ENCODE measurements around the gene SLC47A2.

Gene SLC47A2

DNA sequence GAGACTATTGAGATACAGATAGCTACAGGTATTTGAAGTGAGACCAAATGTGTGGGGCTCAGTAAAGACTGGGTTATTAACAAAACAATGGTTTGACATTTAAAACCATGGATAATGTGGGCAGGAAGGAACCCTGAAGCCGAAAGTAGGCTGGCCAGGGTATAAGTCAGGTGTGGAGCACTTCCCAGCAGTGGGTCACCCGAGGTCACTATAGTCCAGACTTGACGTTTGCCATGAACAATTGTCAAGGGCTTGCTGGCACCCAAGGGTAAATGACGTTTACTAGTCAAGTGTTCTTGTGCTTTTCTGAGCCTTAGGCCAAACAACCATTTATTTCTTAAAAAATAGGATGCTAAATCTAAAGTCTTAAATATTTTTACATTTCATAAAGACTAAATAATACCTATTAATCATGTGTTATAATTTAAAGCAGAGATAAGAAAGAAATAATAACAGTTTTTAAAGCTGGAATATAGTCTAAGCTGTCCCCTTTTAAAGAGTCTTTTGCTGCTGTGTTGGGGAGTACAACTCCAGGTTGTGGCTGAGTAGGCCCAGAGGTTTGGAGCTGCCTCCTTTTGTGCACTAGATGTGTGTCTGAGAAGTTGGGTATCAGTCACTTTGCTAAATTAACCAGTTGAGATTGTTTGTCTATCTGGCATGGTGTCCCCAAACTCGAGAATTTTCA is 52.1 kb downstream of the SLC47A2 start:
- DNase-seq, result no peak

DNA sequence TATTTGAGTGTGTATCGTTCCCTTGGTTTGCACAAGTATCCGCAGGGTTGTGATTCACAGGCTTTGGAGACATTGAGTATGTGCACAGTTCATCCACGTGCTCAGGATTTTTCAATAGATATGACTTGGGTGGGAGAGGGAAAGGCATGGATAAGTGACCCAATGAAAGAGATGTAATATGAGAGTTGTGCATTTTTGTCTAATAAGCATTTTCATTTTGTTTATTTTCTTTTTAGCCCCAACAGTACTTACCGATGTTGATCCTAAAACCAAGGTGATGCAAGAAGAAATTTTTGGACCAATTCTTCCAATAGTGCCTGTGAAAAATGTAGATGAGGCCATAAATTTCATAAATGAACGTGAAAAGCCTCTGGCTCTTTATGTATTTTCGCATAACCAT is 53.3 kb downstream of the SLC47A2 start:
- DNase-seq, result no peak

DNA sequence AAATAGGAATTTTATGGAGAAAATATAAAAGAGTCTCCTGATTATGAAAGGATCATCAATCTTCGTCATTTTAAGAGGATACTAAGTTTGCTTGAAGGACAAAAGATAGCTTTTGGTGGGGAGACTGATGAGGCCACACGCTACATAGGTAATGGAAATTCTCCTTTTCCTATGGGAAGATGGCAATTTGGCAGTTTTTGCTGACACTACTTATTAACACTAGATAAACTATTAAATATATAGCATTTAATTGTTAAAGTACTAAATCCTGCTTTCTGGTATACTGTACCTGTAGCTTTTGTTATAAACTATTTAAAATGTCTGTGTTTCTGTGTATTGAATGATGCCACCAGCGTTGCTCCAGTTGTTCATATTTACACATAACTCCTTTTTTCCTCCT is 55.3 kb downstream of the SLC47A2 start:
- DNase-seq, result no peak

DNA sequence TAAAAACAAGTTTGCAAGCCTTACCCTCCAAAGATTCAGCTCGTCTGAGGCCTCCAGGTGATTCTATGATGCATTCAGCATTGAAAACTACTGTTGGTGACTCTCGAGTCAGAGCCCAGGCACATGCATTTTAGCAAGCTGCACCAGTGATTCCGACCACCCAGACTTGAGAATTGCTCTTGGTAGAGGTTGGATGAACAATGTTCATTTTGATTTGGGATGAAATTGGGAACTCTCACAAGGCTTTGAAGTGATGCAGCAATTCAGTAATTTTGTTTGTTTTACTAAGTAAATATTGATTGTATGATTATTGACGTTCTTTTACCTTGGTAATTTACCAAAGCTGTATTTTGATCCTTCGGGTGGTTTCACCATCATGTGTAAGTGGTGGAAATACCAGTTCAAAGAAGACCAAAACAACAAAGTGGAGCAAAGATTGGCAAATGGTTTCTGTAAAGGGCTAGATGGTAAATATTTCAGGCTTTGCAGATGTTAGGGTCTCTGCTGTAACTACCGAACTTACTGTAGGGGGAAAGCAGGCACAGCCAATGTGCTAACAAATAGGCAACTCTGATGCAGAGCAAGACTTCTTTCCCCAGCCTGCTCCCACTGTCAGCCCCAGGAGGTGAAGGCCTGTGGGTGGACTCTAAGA is 56.0 kb downstream of the SLC47A2 start:
- no peak for DNase-seq

DNA sequence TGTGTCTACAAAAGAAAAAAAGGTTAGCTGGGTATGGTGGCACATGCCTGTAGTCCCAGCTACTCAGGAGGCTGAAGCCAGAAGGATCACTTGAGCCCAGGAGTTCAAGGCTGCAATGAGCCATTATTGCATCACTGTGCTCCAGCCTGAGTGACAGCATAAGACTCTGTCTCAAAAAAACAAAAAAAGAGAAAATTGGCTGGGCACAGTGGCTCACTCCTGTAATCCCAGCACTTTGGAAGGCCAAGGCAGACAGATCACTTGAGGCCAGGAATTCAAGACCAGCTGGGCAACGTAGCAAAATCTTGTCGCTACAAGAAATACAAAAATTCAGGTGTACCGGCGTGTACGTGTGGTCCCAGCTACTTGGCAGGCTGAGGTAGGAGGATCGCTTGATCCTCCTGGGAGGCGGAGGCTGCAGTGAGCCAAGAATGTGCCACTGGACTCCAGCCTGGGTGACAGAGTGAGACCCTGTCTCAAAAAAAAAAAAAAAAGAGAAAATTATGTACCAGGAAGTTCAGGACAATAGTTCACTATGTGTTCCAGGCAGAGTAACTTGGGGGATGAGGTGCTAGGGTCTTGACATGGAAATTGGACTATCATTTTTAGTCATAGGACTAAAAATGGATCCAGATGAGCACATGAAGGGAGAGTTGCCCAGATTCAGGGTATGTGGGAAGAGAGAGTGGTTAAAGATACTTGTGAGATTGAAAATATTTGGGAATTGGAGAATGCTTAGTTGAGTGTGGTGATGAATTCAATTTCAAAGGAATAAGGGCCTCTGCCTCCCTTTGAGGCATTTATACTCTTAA is 56.8 kb downstream of the SLC47A2 start:
- no peak for DNase-seq

DNA sequence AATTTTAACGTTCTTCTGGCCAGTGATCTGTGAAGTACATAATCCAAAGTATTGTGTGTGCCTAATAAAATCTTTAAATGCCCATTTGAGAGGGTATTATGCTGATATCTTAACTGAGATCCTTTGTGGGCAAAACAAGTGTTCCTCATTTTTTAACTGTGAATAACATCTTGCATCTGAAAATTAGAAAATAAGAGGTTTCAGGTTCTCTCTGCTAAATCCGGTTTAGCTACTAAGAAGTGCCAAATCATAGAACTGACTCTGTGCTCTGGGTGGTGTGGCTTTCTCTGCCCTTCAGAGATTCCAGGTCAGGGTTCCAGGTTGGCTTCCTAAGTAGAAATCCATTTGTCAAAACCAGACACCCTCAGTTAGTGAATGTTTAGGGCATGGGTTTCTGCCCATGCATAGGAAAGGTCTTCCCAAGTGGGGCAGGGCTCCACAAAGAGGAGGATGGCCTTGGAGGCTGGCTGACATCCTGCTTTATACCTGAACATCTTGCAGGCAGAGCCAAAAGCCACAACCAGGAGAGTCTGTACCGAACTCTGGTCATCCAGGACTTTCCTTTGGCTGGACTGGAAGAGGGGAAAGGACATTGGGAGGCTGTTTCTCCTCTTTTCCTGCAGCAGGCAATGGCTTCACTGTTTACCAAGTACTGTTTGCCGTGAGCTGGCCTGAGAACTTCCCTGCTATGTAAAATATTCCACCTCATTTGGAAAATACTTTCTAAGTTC is 59.4 kb downstream of the SLC47A2 start:
- no peak for DNase-seq

DNA sequence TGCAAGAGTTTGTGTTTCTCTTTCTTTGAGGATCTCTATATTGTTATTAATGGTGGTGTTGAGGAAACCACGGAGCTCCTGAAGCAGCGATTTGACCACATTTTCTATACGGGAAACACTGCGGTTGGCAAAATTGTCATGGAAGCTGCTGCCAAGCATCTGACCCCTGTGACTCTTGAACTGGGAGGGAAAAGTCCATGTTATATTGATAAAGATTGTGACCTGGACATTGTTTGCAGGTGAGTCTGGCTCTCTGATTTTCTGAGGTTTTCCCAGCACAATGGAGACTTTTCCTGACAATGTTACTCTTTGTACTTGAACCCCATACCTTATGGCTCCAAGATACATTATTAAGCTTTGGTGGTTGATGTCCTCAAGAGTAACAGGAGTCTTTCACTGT is 60.0 kb downstream of the SLC47A2 start:
- DNase-seq, result no peak

DNA sequence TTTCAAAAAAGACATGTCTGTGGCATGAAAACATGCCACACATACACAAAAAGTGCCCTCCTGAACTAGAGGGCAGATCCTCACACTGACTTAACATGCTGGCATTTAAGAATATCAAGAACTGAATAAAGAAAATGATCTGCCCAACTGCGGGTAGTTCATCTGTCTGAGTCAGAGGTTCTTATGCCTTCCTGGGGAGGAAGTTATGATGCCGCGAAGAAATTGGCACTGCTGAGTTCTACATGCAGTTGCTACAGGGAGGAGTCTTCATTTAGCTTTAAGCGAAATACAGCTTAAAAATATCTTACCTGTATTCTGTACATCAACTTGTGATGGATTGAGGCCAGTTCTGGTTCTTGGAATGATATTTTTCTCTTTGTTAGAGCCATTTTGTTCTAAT is 61.5 kb downstream of the SLC47A2 start:
- DNase-seq, result no peak

DNA sequence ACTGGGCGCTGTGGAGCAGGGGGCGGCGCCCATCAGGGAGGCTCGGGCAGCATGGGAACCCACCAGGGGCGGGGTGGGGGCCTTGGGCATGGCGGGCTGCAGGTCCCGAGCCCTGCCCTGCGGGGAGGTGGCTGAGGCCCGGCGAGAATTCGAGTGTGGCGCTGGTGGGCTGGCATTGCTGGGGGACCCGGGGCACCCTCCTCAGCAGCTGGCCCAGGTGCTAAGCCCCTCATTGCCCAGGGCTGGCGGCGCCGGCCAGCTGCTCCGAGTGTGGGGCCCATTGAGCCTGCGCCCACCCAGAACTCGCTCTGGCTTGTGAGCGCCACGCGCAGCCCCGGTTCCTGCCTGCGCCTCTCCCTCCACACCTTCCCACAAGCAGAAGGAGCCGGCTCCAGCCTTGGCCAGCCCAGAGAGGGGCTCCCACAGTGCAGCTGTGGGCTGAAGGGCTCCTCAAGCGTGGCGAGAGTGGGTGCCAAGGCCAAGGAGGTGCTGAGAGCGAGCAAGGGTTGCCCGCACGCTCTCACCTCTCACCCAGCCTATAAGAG is 62.0 kb downstream of the SLC47A2 start:
- DNase-seq, result no peak

DNA sequence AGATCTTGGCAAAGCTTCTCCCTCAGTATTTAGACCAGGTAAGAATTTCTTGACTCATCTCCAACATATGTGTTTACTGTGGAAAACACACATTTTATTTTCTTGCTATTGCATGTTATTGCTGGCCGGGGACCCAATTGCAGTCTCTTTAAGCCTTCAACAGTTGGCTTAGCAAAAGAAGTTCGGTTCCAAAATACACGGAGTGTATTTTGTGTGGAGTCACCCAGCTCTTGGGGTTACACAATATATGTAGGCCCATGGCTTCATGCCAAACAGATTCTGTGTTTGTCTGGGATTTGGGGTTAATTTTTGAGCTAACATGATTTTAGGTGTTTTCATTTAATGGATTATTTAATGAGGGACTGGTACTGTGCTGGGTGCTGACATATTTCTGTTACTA is 63.8 kb downstream of the SLC47A2 start:
- DNase-seq, result no peak

DNA sequence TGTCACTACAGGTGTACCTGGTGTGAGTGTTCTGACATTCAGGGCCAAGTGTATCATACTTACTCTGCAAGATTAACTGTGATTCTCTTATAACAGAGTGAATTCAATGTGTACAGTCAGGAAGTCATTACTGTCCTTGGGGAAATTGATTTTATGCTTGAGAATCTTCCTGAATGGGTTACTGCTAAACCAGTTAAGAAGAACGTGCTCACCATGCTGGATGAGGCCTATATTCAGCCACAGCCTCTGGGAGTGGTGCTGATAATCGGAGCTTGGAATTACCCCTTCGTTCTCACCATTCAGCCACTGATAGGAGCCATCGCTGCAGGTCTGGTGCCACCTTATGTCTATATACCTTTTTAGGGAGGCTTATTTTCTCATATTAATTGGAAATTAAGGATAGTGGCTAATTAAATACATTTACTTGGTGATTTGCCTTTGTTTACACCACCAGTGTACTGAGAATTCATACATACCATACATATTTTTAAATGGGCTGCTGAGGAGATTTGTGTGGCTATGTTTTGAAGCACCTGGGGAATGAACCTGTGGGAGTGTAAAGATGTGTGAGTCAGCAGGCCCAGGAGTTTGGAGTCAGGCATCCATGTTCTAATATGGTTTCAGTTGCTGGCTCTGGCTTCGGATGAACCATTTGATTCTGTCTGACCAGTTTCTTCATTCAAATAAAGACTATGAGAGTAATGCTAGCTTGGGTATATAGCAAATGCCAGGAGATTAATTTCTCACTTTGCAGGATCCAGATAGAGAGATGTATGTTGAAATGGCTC is 64.7 kb downstream of the SLC47A2 start:
- DNase-seq, result no peak

DNA sequence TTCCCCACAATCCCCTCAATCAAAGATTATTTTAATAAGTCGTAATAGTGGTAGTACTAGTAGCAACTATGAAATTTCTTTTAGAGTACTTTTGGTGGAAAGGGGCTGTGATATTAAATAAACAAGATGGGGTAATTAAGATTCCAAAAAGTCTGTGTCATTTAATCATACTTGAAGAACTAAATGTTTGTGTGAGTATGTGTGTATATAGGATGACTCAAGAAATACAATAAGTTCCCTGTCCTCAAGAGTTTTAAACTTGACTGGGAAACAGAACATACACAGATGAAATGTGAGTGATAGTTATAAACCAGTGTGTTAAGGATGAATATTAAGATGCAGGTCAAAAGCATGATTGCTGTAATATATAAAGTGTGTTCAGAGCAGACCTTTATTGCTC is 65.6 kb downstream of the SLC47A2 start:
- DNase-seq, result no peak

DNA sequence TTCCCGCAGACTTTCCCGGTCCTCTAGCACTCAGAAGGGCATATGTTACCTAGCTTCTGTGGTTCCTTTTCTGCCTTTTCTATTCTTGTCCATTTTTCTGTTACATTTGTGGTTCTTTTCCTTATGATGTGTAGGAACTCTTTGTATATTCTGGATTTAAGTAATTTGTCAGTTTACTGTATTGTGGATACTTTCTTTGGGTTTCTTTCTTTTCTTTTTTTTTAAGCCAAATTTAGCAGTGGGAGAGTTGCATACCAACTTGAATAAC is 67.2 kb downstream of the SLC47A2 start:
- no peak for DNase-seq

DNA sequence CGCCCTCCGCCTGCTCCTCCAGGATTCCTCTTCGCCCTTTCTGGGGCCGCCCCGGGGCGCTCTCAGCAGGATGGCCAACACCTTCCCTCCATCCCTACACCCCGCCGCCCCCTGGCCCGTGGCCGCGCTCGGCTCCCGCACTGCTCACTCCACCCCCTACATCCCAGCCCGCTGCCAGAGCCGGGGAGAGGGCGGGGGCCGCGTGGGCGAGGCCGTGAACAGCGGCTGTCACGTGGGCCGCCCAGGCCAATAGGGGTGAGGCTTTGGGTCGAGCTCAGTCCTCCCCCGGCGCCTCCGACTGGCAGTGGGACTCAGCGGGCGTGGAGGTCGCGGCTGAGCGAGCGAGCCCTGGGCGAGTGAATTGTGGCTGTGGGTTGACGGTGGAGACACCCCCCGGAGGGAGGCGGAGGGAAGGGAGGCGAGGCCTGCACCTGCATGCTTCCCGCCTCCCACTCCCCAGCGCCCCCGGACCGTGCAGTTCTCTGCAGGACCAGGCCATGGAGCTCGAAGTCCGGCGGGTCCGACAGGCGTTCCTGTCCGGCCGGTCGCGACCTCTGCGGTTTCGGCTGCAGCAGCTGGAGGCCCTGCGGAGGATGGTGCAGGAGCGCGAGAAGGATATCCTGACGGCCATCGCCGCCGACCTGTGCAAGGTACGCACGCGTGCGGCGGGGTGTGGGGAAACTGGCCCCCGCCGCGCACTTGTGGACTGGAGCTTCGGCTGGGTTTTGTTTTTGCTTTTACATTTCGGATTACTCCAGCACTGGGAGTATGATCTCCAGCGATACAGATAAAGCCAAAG is 67.7 kb downstream of the SLC47A2 start, which contains the start of gene ALDH3A2:
Gene ALDH3A2, plus strand, starts transcription at position 277 of the 799 bp plus-strand sequence. Its CDS starts 221 bp downstream, at position 498.
- peak; percentile 94 for DNase-seq

DNA sequence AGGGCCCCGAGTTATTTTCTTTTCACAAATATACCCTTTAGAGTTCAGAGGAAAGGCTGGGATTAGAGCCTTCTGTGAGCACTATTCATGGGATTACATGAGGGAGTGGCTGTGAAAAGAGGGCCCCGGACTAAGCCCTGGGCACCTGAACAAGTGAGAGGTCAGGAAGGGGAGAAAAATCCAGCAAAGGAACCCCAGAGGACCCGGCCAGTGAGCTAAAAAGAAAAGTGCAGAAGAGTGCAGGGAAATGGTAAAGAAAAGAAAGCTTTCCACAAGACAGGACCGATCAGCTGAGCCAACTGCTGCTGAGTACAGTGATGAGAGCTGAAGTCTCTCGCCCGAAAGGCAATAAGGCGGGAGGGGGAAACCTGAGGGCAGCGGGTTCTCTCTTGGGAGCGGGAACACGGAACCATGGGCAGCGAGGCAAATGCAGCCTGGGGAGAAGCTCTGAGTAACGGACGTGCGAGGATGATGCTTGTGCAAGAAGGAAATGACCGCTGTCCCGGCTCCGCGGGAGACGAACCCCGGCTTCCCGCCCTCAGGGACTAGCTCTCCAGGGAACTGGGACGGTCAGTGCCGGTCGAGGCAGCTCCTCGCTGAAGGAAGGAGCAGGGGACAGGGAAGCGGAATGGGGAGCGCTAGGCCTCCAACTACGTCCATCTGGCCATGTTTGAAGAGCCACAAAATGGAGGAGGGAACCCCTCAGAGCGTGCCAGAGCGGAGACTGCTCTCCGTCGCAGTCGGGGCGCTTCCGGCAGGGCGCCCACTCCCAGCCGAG is 68.5 kb downstream of the SLC47A2 start:
- no peak for DNase-seq

DNA sequence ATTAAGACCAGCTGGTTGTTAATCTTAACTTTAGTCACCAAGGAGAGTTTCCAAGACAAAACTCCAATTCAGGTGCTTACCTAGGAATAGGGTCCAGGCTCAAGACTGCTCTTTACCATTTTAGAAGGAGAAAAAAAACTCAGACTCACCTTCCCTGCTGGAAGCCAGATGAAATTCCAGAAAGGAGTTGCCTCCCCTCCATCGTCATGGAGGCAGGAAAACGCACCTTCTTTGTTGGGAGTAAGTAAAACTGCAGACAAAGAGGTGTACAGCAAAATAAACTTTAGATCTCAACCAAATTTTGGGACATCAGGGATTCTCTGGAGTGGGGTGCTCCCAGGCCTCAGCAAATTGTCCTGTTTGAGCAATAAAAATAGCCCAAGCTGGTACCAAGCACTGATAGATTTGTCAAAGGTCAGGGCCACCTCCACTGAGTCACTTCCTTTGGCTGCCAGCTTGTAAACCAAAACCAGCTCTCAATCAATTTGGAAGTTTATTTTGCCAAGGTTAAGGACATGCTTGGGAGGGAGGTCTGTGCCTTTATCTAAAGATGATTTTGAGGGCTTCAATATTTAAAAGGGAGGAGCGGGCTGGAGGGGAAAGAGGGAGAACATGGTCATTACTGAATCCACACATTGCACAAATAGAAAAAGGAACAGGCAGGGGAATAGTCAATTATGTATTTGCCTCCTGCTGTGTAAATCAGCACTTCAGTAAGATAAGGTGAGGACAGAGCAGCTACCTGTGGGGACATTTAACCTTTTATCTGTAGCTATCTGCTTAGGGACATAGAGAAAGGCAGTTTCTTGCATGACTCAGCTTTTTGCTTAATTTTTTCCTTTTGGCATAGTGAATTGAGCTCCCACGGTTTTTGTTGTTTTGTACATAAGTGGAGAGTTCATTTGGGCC is 69.3 kb downstream of the SLC47A2 start:
- no peak for DNase-seq

DNA sequence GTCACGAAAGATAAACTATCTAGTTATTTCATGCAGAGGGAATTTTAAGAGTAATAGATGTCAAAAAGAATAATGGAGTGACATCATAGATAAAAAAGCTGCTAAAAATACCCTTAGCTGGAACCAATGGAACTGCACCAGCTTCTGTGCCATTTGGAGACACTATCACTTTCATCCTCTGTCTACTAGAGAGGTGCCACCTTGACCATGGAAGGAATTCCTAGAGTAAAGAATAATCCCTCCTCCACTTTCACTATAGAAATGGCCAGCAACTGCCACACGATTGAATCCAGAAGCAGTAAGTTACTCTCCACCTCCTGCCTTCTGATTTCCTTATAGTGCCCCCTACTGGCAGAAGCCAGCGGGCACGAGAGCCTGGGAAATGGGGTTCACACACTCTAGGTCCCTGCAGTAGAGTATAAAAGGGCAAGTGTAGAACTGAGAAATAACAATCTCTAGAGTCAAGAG is 70.6 kb downstream of the SLC47A2 start:
- DNase-seq, result no peak

DNA sequence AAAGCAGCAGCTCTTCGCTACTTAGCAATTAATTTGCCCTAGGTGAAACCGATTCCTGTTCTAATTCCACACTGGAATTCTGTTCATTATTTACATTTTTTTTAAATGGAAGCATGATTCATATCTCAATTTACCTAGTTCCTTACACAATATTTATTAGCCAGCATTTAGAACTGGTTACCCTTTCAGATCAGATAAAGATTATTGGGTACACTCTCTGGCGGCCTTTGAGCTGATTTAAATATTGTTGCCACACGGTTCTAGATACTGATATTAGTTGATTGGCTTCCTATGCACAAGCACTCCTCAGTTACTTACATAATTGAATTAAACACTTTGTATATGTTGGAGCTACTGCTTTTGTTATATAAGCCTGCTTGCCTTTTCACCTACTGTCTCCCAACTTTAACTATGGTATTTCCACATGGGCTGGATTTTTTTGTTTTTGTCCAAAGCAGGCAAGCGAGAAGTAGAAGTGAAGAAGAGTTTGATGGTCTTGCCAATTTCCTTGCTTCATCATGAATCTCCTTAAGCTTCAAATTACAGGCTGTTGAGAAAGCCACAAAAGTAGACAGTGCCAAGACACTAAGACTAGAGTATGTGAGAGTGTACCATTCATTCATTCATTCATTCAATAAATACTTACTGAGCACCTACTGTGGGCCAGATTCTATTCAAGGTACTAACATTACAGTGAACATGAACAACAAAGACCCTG is 71.7 kb downstream of the SLC47A2 start:
- DNase-seq, result no peak
